Measurements from ENCODE around the gene SLIT1. TPM values are rescaled to one million over a fixed set of nuclear protein-coding genes. Genes with fewer than 3 reads are reported as not detected.

Gene SLIT1
- total RNA-seq, 1 donor from 2014 or later: under 0.01 TPM

DNA sequence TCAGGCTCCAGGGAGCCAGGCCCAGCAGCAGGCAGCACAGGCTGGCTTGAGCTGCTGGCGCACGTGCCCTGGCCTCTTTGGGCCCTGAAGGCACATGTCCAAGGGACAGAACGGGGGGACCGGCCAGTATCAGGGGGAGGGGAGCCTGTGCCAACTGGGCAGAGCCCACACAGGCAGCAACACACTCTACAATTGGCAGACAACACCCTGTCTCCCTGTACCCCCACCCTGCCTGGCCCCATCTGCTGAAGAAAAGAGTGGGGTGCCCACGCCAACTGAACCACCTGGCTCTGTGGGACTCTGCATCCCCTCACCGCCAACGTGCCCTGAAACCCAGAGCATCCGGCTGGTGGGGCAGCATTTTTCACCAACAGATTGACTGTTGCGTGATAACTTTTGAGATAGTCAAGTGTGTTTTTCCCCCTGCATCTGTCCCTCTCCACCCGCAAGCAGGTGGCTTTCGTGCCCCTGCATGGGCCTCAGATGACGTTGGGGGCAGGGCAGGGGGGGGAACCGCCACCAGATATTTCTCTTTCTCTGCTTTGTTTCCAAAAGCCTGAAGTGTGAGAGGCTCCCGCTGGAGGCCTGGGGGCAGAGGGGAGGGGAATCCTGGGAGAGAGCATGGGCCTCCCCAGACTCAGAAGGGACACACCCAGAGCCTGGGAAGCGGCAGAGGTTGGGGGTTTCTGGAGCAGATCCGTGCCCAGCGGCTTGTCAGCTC, 21.8 kb downstream of the SLIT1 start:
- Histone ChIP-seq H3K27ac (ENCODE audit: low read depth, low read length) (no peak overlapping the region), H3K27me3 (ENCODE audit: control insufficient read depth in 3 of 3, insufficient read depth in 3 of 3, low read length in 3 of 3) (no peaks in the 10 kb centered on the region), H3K36me3 (ENCODE audit: control insufficient read depth in 3 of 3, insufficient read depth in 3 of 3, low read length in 3 of 3) (no peaks in the 10 kb centered on the region), H3K9me3 (ENCODE audit: control insufficient read depth in 3 of 3, low read length in 3 of 3) (no peaks in the 10 kb centered on the region), H3K4me3 (ENCODE audit: low read length in 3 of 3) (no peak overlapping the region), H3K9ac (ENCODE audit: low read depth in 1 of 3, low read length in 3 of 3) (no peak overlapping the region), H3K4me1 (ENCODE audit: control insufficient read depth in 3 of 3, insufficient read depth in 3 of 3, low read length in 3 of 3) (no peaks in the 10 kb centered on the region)

GRCh38 chr10:97163181-97163580, 22.6 kb downstream of the SLIT1 start:
- Histone ChIP-seq H3K4me3 (ENCODE audit: low read length in 3 of 3) (no peak overlapping the region), H3K4me1 (ENCODE audit: control insufficient read depth in 3 of 3, insufficient read depth in 3 of 3, low read length in 3 of 3) (no peaks in the 10 kb centered on the region), H3K9me3 (ENCODE audit: control insufficient read depth in 3 of 3, low read length in 3 of 3) (no peaks in the 10 kb centered on the region), H3K27ac (ENCODE audit: low read depth, low read length) (no peak overlapping the region), H3K9ac (ENCODE audit: low read depth in 1 of 3, low read length in 3 of 3) (no peak overlapping the region), H3K36me3 (ENCODE audit: control insufficient read depth in 3 of 3, insufficient read depth in 3 of 3, low read length in 3 of 3) (no peaks in the 10 kb centered on the region), H3K27me3 (ENCODE audit: control insufficient read depth in 3 of 3, insufficient read depth in 3 of 3, low read length in 3 of 3) (no peaks in the 10 kb centered on the region)

DNA sequence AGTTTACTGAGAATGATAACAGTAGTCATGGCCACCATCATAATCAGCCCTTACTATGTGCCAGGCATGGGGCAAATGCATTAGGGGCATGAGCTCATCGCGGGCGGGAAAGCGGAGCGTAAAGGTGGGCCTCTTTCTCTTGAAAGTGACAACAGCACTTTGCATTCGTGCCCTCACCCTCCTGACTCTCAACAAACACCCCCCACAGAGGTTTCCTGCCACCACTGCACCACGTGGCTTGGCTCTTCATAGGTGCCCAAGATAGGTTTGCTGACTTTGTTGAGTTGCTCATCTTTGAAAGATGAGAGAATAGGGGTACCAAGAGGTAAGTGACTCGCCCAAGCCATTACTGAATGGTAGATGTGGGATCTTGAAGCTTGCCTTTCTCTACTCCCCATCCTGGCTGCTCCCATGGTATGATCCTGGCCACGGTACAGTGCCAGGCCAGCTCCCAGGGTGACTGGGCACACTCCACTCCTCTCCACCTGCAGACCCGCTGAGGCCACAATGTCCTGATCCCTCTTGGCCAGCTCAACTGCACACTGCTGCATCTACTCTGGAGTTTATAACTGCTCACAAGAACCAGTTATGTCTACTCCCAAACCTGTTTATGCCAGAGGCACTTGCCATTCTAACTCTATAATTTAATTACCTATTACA, 26.0 kb downstream of the SLIT1 start:
- Histone ChIP-seq H3K4me3 (ENCODE audit: low read length in 3 of 3) (no peak overlapping the region), H3K4me1 (ENCODE audit: control insufficient read depth in 3 of 3, insufficient read depth in 3 of 3, low read length in 3 of 3) (no peaks in the 10 kb centered on the region), H3K27me3 (ENCODE audit: control insufficient read depth in 3 of 3, insufficient read depth in 3 of 3, low read length in 3 of 3) (no peaks in the 10 kb centered on the region), H3K9me3 (ENCODE audit: control insufficient read depth in 3 of 3, low read length in 3 of 3) (no peaks in the 10 kb centered on the region), H3K36me3 (ENCODE audit: control insufficient read depth in 3 of 3, insufficient read depth in 3 of 3, low read length in 3 of 3) (no peaks in the 10 kb centered on the region), H3K27ac (ENCODE audit: low read depth, low read length) (no peak overlapping the region), H3K9ac (ENCODE audit: low read depth in 1 of 3, low read length in 3 of 3) (no peak overlapping the region)

- no peak overlapping the region for H3K4me3 ChIP-seq (ENCODE audit: low read length in 3 of 3)
- H3K9ac ChIP-seq (ENCODE audit: low read depth in 1 of 3, low read length in 3 of 3): no peak overlapping the region
- peaks cover 0 to 7% (median 0%) of the 10 kb centered on the region in 3 donors for H3K4me1 ChIP-seq (ENCODE audit: control insufficient read depth in 3 of 3, insufficient read depth in 3 of 3, low read length in 3 of 3)
- H3K27ac ChIP-seq (ENCODE audit: low read depth, low read length): no peak overlapping the region
- no peaks in the 10 kb centered on the region for H3K9me3 ChIP-seq (ENCODE audit: control insufficient read depth in 3 of 3, low read length in 3 of 3)
- H3K36me3 ChIP-seq (ENCODE audit: control insufficient read depth in 3 of 3, insufficient read depth in 3 of 3, low read length in 3 of 3): no peaks in the 10 kb centered on the region
- H3K27me3 ChIP-seq (ENCODE audit: control insufficient read depth in 3 of 3, insufficient read depth in 3 of 3, low read length in 3 of 3): no peaks in the 10 kb centered on the region
These were observed 28.1 kb downstream of the SLIT1 start for GRCh38 chr10:97157578-97158095.

DNA sequence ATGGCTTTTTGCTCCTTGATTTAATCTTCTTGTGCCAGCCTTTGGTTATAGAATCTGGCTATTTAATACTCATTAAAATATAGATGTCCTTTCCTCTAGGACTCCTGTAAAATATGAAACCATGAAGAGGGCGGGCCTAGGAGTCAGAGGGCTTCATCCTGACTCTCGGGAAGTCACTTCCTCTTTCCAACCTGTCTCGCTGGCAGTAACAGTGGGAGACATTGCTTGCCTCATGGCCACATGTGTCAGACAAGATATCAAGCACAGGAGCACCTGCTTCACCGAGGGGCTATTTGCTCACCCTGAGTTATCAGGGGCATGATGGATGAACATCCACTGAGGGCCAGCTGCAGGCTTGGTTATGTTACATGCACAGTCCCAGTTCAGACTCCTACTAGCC, 31.0 kb downstream of the SLIT1 start:
- Histone ChIP-seq H3K27me3 (ENCODE audit: control insufficient read depth in 3 of 3, insufficient read depth in 3 of 3, low read length in 3 of 3) (peaks cover 0 to 5% (median 0%) of the 10 kb centered on the region in 3 donors), H3K36me3 (ENCODE audit: control insufficient read depth in 3 of 3, insufficient read depth in 3 of 3, low read length in 3 of 3) (no peaks in the 10 kb centered on the region), H3K4me3 (ENCODE audit: low read length in 3 of 3) (no peak overlapping the region), H3K27ac (ENCODE audit: low read depth, low read length) (no peak overlapping the region), H3K9ac (ENCODE audit: low read depth in 1 of 3, low read length in 3 of 3) (no peak overlapping the region), H3K4me1 (ENCODE audit: control insufficient read depth in 3 of 3, insufficient read depth in 3 of 3, low read length in 3 of 3) (peaks cover 0 to 7% (median 0%) of the 10 kb centered on the region in 3 donors), H3K9me3 (ENCODE audit: control insufficient read depth in 3 of 3, low read length in 3 of 3) (no peaks in the 10 kb centered on the region)

GRCh38 chr10:97154162-97154561, 31.6 kb downstream of the SLIT1 start:
- Histone ChIP-seq H3K9me3 (ENCODE audit: control insufficient read depth in 3 of 3, low read length in 3 of 3) (no peaks in the 10 kb centered on the region), H3K27me3 (ENCODE audit: control insufficient read depth in 3 of 3, insufficient read depth in 3 of 3, low read length in 3 of 3) (peaks cover 0 to 5% (median 0%) of the 10 kb centered on the region in 3 donors), H3K9ac (ENCODE audit: low read depth in 1 of 3, low read length in 3 of 3) (peak overlapping the region in 1 of 3 donors; percentile 15), H3K4me1 (ENCODE audit: control insufficient read depth in 3 of 3, insufficient read depth in 3 of 3, low read length in 3 of 3) (peaks cover 0 to 7% (median 0%) of the 10 kb centered on the region in 3 donors), H3K36me3 (ENCODE audit: control insufficient read depth in 3 of 3, insufficient read depth in 3 of 3, low read length in 3 of 3) (no peaks in the 10 kb centered on the region), H3K4me3 (ENCODE audit: low read length in 3 of 3) (no peak overlapping the region), H3K27ac (ENCODE audit: low read depth, low read length) (no peak overlapping the region)

GRCh38 chr10:97153270-97153850, 32.4 kb downstream of the SLIT1 start:
- Histone ChIP-seq H3K36me3 (ENCODE audit: control insufficient read depth in 3 of 3, insufficient read depth in 3 of 3, low read length in 3 of 3) (no peaks in the 10 kb centered on the region), H3K9ac (ENCODE audit: low read depth in 1 of 3, low read length in 3 of 3) (no peak overlapping the region), H3K27ac (ENCODE audit: low read depth, low read length) (no peak overlapping the region), H3K9me3 (ENCODE audit: control insufficient read depth in 3 of 3, low read length in 3 of 3) (no peaks in the 10 kb centered on the region), H3K4me3 (ENCODE audit: low read length in 3 of 3) (no peak overlapping the region), H3K4me1 (ENCODE audit: control insufficient read depth in 3 of 3, insufficient read depth in 3 of 3, low read length in 3 of 3) (peaks cover 0 to 7% (median 0%) of the 10 kb centered on the region in 3 donors), H3K27me3 (ENCODE audit: control insufficient read depth in 3 of 3, insufficient read depth in 3 of 3, low read length in 3 of 3) (peaks cover 0 to 5% (median 0%) of the 10 kb centered on the region in 3 donors)

DNA sequence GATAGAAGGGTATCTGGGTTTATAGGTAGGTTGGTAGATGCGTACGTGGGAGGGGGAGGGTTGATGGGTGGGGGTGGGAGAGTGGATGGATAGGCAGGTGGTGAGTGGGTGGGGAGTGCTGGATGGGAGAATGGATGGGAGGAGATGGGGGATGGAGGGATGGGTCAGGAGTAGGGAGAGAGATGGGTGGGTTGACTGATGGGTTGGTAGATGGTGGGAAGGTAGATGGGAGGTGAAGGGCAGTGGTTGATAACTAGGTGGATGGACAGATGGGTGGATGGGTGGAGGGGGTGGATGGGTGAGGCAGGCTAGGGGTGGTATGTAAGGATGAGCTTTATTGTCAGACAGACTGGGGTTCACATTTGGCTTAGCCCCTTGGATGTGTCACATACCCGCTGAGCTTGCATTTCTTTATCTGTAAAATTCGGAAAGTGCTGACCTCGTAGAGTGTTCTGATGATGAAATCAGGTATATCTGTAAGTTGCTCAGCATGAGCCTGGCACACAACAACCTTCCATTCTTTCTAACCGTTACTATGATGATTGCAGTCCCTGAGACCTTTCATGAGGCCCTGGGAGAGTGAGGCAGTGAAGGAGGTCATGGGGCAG, 34.3 kb downstream of the SLIT1 start:
- H3K27me3 ChIP-seq (ENCODE audit: control insufficient read depth in 3 of 3, insufficient read depth in 3 of 3, low read length in 3 of 3): peaks cover 0 to 5% (median 0%) of the 10 kb centered on the region in 3 donors
- no peaks in the 10 kb centered on the region for H3K36me3 ChIP-seq (ENCODE audit: control insufficient read depth in 3 of 3, insufficient read depth in 3 of 3, low read length in 3 of 3)
- no peak overlapping the region for H3K9ac ChIP-seq (ENCODE audit: low read depth in 1 of 3, low read length in 3 of 3)
- H3K9me3 ChIP-seq (ENCODE audit: control insufficient read depth in 3 of 3, low read length in 3 of 3): no peaks in the 10 kb centered on the region
- no peak overlapping the region for H3K4me3 ChIP-seq (ENCODE audit: low read length in 3 of 3)
- H3K27ac ChIP-seq (ENCODE audit: low read depth, low read length): no peak overlapping the region
- peaks cover 0 to 7% (median 0%) of the 10 kb centered on the region in 3 donors for H3K4me1 ChIP-seq (ENCODE audit: control insufficient read depth in 3 of 3, insufficient read depth in 3 of 3, low read length in 3 of 3)

DNA sequence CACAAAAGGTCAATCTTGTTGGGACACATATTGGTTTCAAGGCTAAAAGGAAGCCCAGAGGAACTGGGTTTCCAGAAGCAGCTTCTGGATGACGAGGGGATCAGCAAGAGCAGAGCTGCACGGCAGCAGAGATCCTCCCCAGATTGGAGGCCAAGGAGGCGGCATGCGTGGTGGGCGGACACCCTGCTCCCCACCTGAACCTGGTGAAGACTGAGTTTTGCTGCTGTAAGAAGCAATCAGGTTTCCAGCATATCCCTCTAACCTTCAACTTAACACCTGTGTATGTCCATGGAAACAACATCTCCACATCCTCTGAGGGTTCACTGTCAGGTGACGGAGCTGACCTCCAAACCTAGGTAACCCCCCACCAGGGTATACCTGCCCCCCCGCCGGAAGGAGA, 35.1 kb downstream of the SLIT1 start:
- no peak overlapping the region for H3K9ac ChIP-seq (ENCODE audit: low read depth in 1 of 3, low read length in 3 of 3)
- peaks cover 0 to 7% (median 0%) of the 10 kb centered on the region in 3 donors for H3K4me1 ChIP-seq (ENCODE audit: control insufficient read depth in 3 of 3, insufficient read depth in 3 of 3, low read length in 3 of 3)
- no peaks in the 10 kb centered on the region for H3K36me3 ChIP-seq (ENCODE audit: control insufficient read depth in 3 of 3, insufficient read depth in 3 of 3, low read length in 3 of 3)
- no peak overlapping the region for H3K4me3 ChIP-seq (ENCODE audit: low read length in 3 of 3)
- H3K27ac ChIP-seq (ENCODE audit: low read depth, low read length): no peak overlapping the region
- no peaks in the 10 kb centered on the region for H3K9me3 ChIP-seq (ENCODE audit: control insufficient read depth in 3 of 3, low read length in 3 of 3)
- peaks cover 0 to 5% (median 0%) of the 10 kb centered on the region in 3 donors for H3K27me3 ChIP-seq (ENCODE audit: control insufficient read depth in 3 of 3, insufficient read depth in 3 of 3, low read length in 3 of 3)

All from skeletal muscle tissue (tissue), 4 donors.